Measurements from ENCODE around the gene HBD.
A peak's percentile ranks its signal among the peaks of the same experiment; 100 is the strongest.
"Not testable (repeated sequence)": the region's sequence is repeated elsewhere in the genome, so short reads cannot be mapped to it uniquely, and the experiment has no call there.

Gene HBD

GRCh38 chr11:5234381-5234834, at the start of gene HBD:
Gene HBD, minus strand, starts transcription at chr11:5234483. Its CDS starts 50 bp downstream, at chr11:5234433.
- no peak for DNase-seq

- DNase-seq = no peak
These were observed 49.6 kb upstream of the HBD start for GRCh38 chr11:5283882-5284281.

GRCh38 chr11:5283086-5283485, 48.8 kb upstream of the HBD start:
- DNase-seq = no peak

GRCh38 chr11:5282628-5283027, 48.3 kb upstream of the HBD start:
- no peak for DNase-seq

GRCh38 chr11:5281596-5281995, 47.3 kb upstream of the HBD start:
- DNase-seq = no peak

GRCh38 chr11:5280582-5281102, 46.4 kb upstream of the HBD start:
- peak in 1 of 2 donors; percentile 36 for DNase-seq

- no peak for DNase-seq
These were observed 45.3 kb upstream of the HBD start for GRCh38 chr11:5279471-5280090.

- DNase-seq = no peak
These were observed 43.6 kb upstream of the HBD start for GRCh38 chr11:5277807-5278382.

GRCh38 chr11:5276697-5277096, 42.4 kb upstream of the HBD start:
- DNase-seq = no peak

GRCh38 chr11:5275369-5276110, 41.3 kb upstream of the HBD start:
- DNase-seq = no peak

- no peak for DNase-seq
These were observed 40.1 kb upstream of the HBD start for GRCh38 chr11:5274395-5274794.

- DNase-seq = no peak
These were observed 38.2 kb upstream of the HBD start for GRCh38 chr11:5272395-5273017.

- DNase-seq = no peak
These were observed 35.4 kb upstream of the HBD start, which contains the start of gene HBE1 for GRCh38 chr11:5269715-5270147. Gene HBE1, minus strand, starts transcription at chr11:5269945. Its CDS starts 55 bp downstream, at chr11:5269890.

- no peak for DNase-seq
These were observed 32.8 kb upstream of the HBD start for GRCh38 chr11:5267033-5267563.

GRCh38 chr11:5266609-5267008, 32.3 kb upstream of the HBD start:
- DNase-seq = no peak

GRCh38 chr11:5265832-5266231, 31.5 kb upstream of the HBD start:
- DNase-seq = no peak

GRCh38 chr11:5258543-5259262, 24.4 kb upstream of the HBD start:
- no peak for DNase-seq

GRCh38 chr11:5257296-5257695, 23.0 kb upstream of the HBD start:
- no peak for DNase-seq

GRCh38 chr11:5254646-5255413, 20.5 kb upstream of the HBD start, which contains the start of gene HBG2:
Gene HBG2, minus strand, starts transcription at chr11:5254781. Its CDS starts 53 bp downstream, at chr11:5254728.
- DNase-seq = not testable (repeated sequence)

- DNase-seq = not testable (repeated sequence)
These were observed 19.7 kb upstream of the HBD start for GRCh38 chr11:5254023-5254422.

- not testable (repeated sequence) for DNase-seq
These were observed 19.2 kb upstream of the HBD start for GRCh38 chr11:5253440-5253839.
